HUES64 (cell line): ENCODE data around the gene KDM2A. TPM values are rescaled to one million over a fixed set of nuclear protein-coding genes. Genes with fewer than 3 reads are reported as not detected.

Experiments
- H3K27ac ChIP-seq: 2 replicates; pipeline ENCODE4 v1.7.0; 2013; ENCODE audit warnings: low read depth, low read length, inconsistent platforms
- H3K27me3 ChIP-seq: 2 replicates; pipeline ENCODE4 v1.6.1; 2013; ENCODE audit warnings: mild to moderate bottlenecking, low read length; ENCODE audit not compliant: insufficient read depth
- H3K36me3 ChIP-seq: 2 replicates; pipeline ENCODE4 v1.6.1; 2013; ENCODE audit warnings: mild to moderate bottlenecking, low read length; ENCODE audit not compliant: insufficient read depth
- H3K4me1 ChIP-seq: 2 replicates; pipeline ENCODE4 v1.6.1; 2013; ENCODE audit warnings: mild to moderate bottlenecking, low read length, moderate library complexity; ENCODE audit not compliant: insufficient read depth
- H3K4me3 ChIP-seq: 2 replicates; pipeline ENCODE4 v1.5.1; 2013; ENCODE audit warnings: mild to moderate bottlenecking, low read length, moderate library complexity
- H3K9ac ChIP-seq: 2 replicates; pipeline ENCODE4 v1.6.1; 2013; ENCODE audit warnings: mild to moderate bottlenecking, low read depth, low read length
- H3K9me3 ChIP-seq: 2 replicates; pipeline ENCODE4 v1.6.1; 2013; ENCODE audit warnings: low read depth, low read length; ENCODE audit not compliant: insufficient read depth
- WGBS: fragments of 150-250, 120-280 bp; methylation state at CpG from one replicate; pipeline ENCODE4 v1.1.7; 2013; ENCODE audit warnings: missing lambda C conversion rate; 5-methylcytosine and 5-hydroxymethylcytosine counted together
- polyA plus RNA-seq, 2 experiments: library from polyadenylated mRNA; stranded (reverse); fragments of 50-300 nt; gene quantifications; one replicate each; pipeline ENCODE4 v1.2.3, GENCODE V29; 2013

The KDM2A gene
- 31.2 TPM for polyA plus RNA-seq (2013, experiment 1 of 2)
- polyA plus RNA-seq (2013, experiment 2 of 2) = 32.2 TPM

DNA sequence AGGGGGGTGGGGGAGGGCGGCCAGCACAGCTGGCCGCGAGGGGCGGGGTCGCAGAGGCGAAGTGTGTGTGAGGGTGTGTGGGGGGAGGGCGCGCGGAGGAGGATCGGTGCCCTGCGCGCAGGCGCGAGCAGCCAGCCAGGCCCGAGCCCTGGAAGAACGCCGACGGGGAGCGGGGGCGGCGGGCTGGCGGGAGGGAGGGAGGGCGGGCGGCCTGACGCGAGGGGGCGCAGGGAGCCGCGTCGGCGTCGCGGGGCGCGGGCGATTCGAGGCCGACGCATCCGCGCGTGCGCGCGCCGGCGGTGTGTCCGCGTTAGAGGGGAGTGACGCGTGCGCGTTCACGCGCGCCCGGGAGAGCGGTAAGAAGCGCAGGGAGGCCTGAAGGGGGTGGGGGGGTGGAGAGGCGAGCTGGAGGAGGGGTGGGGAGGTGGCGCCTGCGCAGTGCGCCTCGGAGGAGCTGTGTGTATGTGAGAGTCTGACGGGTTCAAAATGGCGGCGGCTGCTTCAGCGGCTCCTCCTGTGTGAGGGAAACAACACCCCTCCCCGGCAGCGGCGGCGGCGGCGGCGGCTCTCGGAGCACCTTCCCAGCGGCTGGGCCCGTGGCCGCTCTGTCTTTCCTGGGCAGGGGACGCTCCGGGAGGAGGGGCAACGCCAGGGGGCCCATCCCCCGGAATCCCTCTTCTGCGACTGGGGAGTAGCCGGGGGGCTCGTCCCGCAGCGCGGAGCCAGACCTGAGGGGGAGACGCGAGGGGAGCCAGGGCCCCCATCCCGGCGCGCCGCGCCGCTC lies at the start of gene KDM2A:
KDM2A (plus strand) TSS at position 463 of the 784 bp plus-strand sequence. CDS start 2,054 bp downstream, outside the sequence.
- peaks cover 18% of the 10 kb centered on the region for H3K36me3 ChIP-seq
- H3K27ac ChIP-seq = peak within 1 kb of the TSS; percentile 95
- peaks cover 22% of the 10 kb centered on the region for H3K4me1 ChIP-seq
- WGBS = under 1% methylated on average over 96 of the region's 97 CpGs
- peak within 1 kb of the TSS; percentile 94 for H3K9ac ChIP-seq
- no peaks in the 10 kb centered on the region for H3K9me3 ChIP-seq
- peaks cover 11% of the 10 kb centered on the region; the same call in 1 of the 2 replicates for H3K27me3 ChIP-seq
- H3K4me3 ChIP-seq = peak within 1 kb of the TSS; percentile 93

DNA sequence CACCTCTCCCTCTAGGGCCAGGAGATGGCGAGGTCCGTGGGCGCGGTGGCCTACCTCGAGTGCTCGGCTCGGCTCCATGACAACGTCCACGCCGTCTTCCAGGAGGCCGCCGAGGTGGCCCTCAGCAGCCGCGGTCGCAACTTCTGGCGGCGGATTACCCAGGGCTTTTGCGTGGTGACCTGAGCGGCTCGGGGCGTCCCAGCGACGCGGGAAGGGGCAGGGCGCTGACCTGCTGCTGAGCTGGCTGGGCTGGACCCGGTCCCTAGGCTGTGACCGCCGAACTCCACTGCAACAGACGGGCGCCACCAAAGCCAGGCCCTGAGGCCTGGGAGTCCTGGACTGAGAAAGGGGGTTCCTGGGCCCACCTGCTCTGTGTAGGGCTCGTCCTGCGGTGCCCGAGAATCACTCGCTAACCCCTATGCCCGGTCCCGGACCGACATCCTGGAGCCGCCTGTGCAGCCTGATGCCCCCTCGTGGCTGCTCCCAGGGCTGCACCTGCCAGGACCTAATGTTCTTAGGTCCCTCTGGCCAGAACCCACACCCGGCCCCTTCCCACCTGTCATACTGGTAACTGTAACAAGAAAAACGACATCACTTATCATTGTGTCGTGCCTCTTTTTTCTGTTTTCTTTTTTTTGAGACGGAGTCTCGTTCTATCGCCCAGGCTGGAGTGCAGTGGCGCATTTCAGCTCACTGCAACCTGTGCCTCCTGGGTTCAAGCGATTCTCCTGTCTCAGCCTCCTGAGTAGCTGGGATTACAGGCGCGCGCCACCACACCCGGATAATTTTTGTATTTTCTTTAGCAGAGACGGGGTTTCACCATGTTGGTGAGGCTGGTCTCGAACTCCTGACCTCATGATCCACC lies 47.4 kb upstream of the KDM2A start:
- Histone ChIP-seq H3K27ac (no peak overlapping the region), H3K9ac (no peak overlapping the region; the same call in 1 of the 2 replicates), H3K36me3 (no peaks in the 10 kb centered on the region), H3K9me3 (no peaks in the 10 kb centered on the region), H3K4me1 (no peaks in the 10 kb centered on the region), H3K4me3 (peak overlapping the region; percentile 40), H3K27me3 (no peaks in the 10 kb centered on the region)
- WGBS = 43% methylated on average over 53 of the region's 53 CpGs

DNA sequence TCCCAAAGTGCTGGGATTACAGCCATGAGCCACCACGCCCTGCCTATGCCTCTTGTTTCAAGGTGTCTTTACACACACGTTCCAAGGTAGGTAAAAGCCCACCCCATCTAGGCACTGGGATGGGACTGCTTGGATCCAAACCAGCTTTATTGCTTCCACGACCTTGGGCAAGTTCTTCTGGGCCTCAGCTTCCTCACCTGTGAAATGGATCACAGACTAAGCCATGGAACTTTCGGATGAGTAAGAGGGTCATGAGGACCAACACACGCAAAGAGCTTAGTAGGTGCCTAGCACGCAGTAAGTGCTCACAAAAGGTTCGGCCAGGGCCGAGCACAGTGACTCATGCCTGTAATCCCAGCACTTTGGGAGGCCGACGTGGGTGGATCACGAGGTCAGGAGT lies 46.8 kb upstream of the KDM2A start:
- H3K4me1 ChIP-seq = no peaks in the 10 kb centered on the region
- no peaks in the 10 kb centered on the region for H3K27me3 ChIP-seq
- H3K4me3 ChIP-seq = no peak overlapping the region
- no peak overlapping the region for H3K27ac ChIP-seq
- WGBS = 90% methylated on average over 11 of the region's 11 CpGs
- H3K9me3 ChIP-seq = no peaks in the 10 kb centered on the region
- H3K9ac ChIP-seq = no peak overlapping the region
- H3K36me3 ChIP-seq = no peaks in the 10 kb centered on the region

DNA sequence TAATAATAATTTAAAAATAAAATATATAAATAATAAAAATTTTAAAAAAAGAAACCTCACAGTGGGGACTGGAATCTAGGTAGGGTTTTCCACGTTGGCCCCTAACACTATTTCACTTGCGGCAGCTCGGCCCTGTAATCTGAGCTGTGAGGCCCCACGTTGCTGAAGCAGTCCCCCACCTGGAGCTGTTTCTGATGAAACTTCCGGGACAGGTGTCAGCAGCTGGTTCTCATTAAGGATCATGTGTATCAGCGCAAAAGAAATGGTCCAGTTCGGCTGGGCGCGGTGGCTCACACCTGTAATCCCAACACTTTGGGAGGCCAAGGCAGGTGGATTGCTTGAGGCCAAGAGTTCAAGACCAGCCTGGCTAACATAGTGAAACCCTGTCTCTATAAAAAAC lies 45.2 kb upstream of the KDM2A start:
- H3K9me3 ChIP-seq = no peaks in the 10 kb centered on the region
- H3K4me1 ChIP-seq = no peaks in the 10 kb centered on the region
- no peak overlapping the region for H3K9ac ChIP-seq
- WGBS = 87% methylated on average over 9 of the region's 9 CpGs
- H3K27ac ChIP-seq = no peak overlapping the region
- H3K36me3 ChIP-seq = no peaks in the 10 kb centered on the region
- H3K4me3 ChIP-seq = no peak overlapping the region
- H3K27me3 ChIP-seq = no peaks in the 10 kb centered on the region

DNA sequence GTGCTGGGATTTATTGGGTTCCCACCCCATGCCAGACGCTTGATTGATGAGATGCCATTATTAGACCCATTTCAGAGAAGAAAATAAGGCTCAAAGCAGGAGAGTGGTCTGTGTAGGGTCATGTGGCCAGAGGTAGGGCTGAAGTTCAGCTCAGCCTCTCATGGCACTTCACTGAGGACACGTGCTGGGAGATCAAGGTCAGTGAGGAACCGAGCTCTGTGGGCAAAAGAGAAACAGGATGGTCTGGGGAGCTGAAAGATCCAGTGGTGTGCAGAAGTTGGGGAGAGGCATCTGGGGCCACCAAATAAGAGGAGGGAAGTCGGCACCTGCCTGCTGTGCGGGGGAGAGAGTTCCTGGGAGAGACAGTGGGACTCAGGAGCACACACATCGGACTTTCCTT lies 42.9 kb upstream of the KDM2A start:
- no peak overlapping the region for H3K4me3 ChIP-seq
- H3K9ac ChIP-seq = no peak overlapping the region
- no peaks in the 10 kb centered on the region for H3K27me3 ChIP-seq
- 89% methylated on average over 6 of the region's 6 CpGs for WGBS
- H3K4me1 ChIP-seq = no peaks in the 10 kb centered on the region
- H3K9me3 ChIP-seq = no peaks in the 10 kb centered on the region
- H3K27ac ChIP-seq = no peak overlapping the region
- no peaks in the 10 kb centered on the region for H3K36me3 ChIP-seq

DNA sequence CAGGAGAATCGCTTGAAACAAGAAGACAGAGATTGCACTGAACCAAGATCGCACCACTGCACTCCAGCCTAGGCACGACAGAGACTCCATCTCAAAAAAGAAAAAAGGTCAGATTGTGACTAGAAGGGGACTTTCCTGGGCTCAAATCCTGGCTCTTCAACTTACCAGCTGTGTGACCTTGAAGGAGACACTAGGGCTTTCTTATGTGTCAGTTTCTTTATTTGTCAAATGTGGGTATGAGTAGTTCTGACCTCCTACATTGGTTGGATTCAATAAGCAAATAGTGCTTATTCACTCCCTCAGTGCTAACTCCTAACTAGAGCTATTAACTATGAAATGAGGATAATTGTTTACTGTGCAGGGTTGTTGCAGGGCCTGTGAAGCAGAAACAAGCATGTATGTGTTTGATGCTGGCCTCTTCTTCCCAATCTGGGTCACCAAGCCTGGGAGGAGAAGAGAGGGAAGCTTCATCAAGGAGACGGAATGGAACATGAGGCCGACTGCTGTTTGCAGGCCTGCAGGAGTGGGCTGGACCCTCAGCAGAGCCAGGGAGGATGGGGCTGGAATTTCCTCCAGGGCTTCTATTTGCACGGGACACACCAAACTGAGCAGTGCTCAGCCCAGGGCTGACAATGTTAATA lies 39.9 kb upstream of the KDM2A start:
- H3K4me3 ChIP-seq = no peak overlapping the region
- H3K4me1 ChIP-seq = no peaks in the 10 kb centered on the region
- H3K36me3 ChIP-seq = no peaks in the 10 kb centered on the region
- H3K9ac ChIP-seq = no peak overlapping the region
- WGBS = 92% methylated on average over 6 of the region's 6 CpGs
- no peak overlapping the region for H3K27ac ChIP-seq
- H3K27me3 ChIP-seq = no peaks in the 10 kb centered on the region
- no peaks in the 10 kb centered on the region for H3K9me3 ChIP-seq

DNA sequence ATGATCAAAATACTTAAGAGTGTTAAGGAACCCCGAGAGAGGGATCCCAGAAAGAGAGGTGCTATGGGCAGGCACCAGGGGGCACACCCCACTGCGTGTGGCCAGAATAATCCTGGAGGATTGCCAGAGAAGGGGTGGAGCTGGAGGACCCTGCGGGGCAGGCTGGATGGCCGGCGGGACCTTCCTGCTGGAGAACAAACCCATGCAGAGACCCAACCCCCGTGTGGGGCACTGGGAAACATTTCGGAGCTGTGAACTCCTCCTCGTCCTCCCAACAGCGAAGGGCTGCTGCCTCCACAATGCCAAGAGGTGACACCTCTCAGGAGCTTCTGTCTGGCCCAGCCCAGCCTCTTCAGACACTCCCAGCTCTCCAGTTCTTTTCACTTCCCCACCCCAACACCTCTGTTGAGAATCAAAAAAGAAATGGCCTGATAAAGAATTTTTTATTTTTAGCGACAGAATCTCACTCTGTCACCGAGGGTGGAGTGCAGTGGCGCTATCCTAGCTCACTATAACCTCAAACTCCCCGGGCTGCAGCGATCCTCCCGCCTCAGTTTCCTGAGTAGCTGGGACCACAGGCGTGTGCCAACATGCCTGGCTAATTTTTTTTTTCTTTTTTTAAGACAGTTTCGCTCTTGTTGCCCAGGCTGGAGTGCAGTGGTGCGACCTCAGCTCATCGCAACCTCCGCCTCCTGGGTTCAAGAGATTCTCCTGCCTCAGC lies 36.8 kb upstream of the KDM2A start:
- Histone ChIP-seq H3K9me3 (no peaks in the 10 kb centered on the region), H3K4me1 (no peaks in the 10 kb centered on the region), H3K27me3 (no peaks in the 10 kb centered on the region), H3K4me3 (peak overlapping the region; percentile 25; the same call in 1 of the 2 replicates), H3K36me3 (no peaks in the 10 kb centered on the region), H3K9ac (no peak overlapping the region), H3K27ac (no peak overlapping the region)
- 53% methylated on average over 20 of the region's 20 CpGs for WGBS

DNA sequence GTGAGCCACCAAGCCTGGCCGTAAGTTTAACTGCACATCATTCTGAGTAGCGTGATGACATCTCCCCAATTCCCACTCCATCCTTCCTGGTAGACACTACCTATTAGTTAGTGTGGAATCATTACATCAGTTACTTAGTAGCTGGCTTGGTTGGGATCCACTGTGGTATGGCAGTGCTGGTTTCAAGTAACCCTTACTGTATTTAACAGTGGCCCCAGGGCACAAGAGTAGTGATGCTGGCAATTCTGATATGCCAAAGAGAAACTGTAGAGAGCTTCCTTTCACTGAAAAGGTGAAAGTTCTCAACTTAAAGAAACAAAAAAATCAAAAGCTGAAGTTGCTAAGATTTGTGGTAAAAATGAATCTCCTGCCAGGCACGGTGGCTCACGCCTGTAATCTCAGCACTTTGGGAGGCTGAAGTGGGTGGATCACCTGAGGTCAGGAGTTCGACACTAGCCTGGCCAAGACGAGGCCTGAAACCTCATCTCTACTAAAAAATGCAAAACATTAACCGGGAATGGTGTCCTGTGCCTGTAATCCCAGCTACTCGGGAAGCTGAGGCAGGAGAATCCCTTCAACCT lies 35.2 kb upstream of the KDM2A start:
- no peak overlapping the region for H3K4me3 ChIP-seq
- no peaks in the 10 kb centered on the region for H3K9me3 ChIP-seq
- no peaks in the 10 kb centered on the region for H3K4me1 ChIP-seq
- H3K9ac ChIP-seq = no peak overlapping the region
- H3K36me3 ChIP-seq = no peaks in the 10 kb centered on the region
- 89% methylated on average over 7 of the region's 8 CpGs for WGBS
- no peak overlapping the region for H3K27ac ChIP-seq
- H3K27me3 ChIP-seq = no peaks in the 10 kb centered on the region

DNA sequence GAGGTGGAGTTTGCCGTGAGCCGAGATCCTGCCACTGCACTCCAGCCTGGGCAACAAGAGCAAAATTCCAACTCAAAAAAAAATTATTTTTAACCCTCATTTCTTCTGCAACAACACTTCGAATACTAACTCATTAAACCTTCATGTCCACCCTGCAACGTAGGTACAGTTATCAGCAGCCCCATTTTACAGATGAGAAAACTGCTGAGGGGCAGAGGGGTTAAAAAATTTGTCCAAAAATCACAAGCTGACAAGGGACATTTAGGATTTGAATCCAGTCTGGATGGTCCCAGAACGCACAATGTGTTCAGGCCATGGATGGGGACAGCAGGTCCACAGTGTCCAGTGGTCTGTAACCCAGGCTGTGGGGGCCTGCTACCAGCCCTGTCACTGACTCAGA lies 33.4 kb upstream of the KDM2A start:
- Histone ChIP-seq H3K9me3 (no peaks in the 10 kb centered on the region), H3K27ac (no peak overlapping the region), H3K36me3 (no peaks in the 10 kb centered on the region), H3K27me3 (no peaks in the 10 kb centered on the region), H3K4me3 (no peak overlapping the region), H3K9ac (no peak overlapping the region), H3K4me1 (no peaks in the 10 kb centered on the region)
- 97% methylated on average over 5 of the region's 5 CpGs for WGBS

DNA sequence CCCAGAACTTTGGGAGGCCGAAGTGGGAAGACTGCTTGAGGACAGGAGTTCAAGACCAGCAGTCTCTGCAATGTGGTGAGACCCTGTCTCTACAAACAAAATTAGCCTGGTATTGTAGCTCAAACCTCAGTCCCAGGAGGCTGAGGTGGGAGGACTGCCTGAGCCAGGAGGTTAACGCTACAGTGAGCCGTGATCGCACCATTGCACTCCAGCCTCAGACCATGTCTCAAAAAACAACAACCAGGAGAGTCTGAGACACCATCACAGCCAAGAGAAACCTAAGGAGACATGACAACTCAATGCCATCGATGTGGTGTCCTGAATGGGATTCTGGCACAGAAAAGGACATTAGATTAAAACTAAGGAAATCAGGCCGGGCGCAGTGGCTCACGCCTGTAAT lies 28.3 kb upstream of the KDM2A start:
- no peaks in the 10 kb centered on the region for H3K4me1 ChIP-seq
- H3K9me3 ChIP-seq = no peaks in the 10 kb centered on the region
- no peaks in the 10 kb centered on the region for H3K36me3 ChIP-seq
- WGBS = 95% methylated on average over 8 of the region's 8 CpGs
- no peak overlapping the region for H3K27ac ChIP-seq
- no peak overlapping the region for H3K4me3 ChIP-seq
- no peak overlapping the region for H3K9ac ChIP-seq
- H3K27me3 ChIP-seq = no peaks in the 10 kb centered on the region
